ENCODE data around the gene AHCYL2.
"Not testable (repeated sequence)": the region's sequence is repeated elsewhere in the genome, so short reads cannot be mapped to it uniquely, and the experiment has no call there.

AHCYL2 gene

DNA sequence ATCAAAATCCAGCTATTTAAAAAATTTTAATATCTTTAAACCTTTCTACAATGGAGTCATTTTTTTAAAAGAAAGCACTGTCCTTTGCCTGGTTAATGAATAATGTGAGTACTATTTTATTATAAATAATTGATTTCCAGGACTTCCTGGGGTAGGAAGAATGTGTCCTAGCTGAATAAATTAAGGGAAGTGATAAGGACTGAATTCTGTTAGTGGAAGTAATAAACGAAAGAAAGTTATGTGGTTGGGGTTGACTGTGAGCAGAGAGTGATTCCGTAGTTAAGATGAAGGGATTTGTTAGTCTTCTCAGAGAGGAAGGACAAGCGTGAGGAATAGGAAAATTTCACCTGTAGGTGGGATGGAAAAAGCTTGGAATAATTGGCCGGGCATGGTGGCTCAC is 59.1 kb downstream of the AHCYL2 start:
- no peak for DNase-seq (ENCODE audit: low read depth in 2 of 2, low spot score in 1 of 2)

DNA sequence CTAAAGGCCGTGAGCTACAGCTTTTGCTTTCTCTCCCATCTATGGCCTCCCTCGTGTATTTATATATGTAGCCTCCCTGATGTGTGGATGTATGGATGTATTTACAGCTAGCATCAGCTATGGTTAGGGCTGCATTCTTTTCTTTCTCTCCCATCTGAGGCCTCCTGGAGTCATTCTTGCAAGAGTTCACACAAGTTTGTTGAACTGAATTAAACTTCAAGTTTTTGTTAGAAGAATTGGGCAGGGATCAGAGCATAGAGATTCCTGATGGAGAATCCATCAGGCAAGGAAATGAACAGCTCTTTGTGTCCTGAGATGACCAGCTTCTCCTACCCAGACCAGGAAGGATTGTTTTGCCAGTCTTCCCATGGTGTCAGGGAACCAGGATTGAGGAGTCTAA is 60.3 kb downstream of the AHCYL2 start:
- no peak for DNase-seq (ENCODE audit: low read depth in 2 of 2, low spot score in 1 of 2)

DNA sequence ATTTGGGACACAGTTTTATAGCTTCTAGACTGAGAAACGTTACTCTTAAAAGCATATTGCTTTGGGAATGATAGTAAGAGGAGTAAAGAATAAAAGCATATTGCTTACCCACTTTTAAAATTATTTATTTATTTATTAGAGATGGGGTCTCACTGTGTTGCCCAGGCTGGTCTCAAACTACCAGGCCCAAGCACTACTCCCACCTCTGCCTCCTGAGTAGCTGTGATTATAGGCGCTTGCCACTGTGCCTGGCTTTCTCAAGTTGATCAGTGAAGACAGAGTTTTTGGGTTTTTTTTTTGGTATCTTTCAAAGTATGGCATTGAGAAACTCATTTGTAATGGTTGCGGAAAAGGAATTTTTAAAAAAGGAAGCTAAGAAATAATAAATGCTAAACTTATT is 68.0 kb downstream of the AHCYL2 start:
- DNase-seq (ENCODE audit: low read depth in 2 of 2, low spot score in 1 of 2), result no peak

DNA sequence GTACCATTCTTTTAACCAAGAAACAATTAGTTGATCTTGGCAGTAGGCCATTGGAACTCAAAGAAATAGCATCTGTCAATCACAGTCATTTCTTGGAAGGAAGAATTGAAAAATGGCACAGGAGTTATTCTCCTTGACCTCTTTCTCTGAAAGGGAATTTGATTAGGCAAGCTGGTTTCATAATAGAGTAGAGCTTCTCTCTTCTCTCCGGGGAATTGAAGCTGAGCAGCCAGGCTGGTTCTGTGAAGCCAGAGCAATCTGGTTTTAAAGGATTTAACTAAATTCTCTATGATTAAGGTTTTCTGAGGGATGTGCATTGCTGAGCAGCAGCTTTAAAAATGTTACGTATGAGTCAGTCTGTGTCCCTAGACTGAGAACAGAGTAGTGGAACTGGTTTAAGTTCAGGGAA is 70.2 kb downstream of the AHCYL2 start:
- no peak for DNase-seq (ENCODE audit: low read depth in 2 of 2, low spot score in 1 of 2)

DNA sequence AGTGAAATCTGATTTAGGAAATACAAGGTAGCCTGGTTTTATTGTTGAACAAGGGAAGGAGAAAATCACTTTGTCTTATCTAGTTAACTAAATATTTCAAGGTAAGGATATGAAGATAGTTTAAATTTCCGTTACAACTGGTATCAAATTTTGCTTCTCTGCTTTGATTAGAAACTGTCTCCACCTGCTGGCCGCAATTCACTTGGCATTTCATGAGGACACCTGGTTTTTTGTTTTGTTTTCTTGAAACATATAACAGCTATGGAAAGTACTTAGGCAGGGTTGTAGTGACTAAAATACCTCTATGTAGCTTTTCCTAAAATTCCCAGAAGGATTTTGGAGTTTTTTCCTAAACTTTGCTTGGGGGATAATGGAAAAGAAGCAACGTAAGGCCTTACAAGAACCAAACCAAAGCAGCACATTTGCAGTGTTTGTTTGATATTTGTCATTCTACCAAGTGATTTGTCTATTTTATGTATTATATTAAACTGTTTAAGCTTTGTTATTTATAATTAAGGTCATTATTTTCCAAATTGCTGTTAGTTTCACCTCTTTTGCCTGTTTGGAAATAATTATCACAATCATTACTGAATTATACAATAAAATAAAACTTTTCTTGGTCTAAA is 73.6 kb downstream of the AHCYL2 start:
- peak in 1 of 2 donors; percentile 20 for DNase-seq (ENCODE audit: low read depth in 2 of 2, low spot score in 1 of 2)

DNA sequence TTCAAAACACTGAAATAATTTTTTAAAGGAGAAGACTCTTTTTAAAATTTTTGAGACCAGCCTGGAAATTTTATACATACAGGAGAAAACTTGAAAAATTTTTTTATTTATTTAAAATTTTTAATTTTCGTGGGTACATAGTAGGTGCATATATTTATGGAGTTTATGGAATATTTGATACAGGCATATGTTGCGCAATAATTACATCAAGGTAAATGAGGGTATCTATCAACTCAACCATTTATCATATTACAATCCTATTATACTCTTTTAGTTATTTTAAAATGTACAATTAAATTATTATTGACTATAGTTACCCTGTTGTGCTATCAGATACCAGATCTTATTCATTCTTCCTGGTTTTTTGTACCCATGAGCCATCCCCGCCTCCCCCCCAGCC is 75.1 kb downstream of the AHCYL2 start:
- DNase-seq (ENCODE audit: low read depth in 2 of 2, low spot score in 1 of 2), result no peak

DNA sequence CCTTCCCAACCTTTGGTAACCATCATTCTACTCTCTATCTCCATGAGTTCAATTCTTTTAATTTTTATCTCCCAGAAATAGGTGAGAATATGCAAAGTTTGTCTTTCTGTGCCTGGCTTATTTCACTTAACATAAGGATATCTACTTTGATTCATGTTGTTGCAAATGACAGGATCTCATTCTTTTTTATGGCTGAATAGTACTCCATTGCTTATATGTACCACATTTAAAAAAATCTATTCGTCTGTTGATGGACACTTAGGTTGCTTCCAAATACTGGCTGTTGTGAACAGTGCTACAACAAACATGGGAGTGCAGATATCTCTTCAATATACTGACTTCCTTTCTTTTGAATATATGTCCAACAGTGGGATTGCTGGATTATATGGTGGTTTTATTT is 75.5 kb downstream of the AHCYL2 start:
- not testable (repeated sequence) for DNase-seq (ENCODE audit: low read depth in 2 of 2, low spot score in 1 of 2)

DNA sequence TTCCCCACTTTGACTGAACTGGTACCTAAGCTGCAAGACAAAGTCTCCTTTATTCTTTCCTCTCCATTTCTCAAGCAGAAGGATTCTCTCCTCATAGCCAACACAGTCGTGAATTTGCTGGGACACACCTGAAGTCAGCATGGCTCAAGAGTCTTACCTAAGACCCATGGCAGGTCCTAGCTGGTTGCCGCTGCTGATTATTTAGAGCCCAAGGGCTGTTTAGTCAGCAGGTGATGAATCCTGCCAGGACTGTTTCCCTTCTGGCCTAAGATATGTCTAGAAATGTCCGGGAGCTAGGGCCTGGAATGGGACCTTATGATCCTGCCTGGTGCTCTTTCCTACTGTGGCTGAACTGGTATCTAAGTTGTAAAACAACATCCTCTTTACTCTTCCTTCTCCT is 82.8 kb downstream of the AHCYL2 start:
- no peak for DNase-seq (ENCODE audit: low read depth in 2 of 2, low spot score in 1 of 2)

DNA sequence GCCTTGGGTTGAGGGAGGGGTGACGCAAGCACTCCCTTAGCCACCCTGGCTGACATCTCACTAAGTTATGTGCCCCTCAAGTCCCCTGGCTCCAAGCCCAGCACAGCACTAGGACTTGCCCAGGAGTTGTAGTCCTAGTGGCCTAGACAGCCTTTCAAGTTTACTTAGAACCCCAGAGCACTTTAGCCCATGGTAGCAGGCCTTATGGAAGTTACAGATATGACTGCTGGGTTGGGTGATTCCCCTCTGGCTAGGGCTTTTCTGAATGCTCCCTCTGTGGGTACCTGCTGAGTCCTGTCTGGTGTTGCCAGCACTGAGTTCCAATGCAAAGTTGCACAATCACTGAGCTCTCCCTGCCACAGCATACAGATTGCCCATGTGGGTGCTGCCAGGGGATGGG is 83.2 kb downstream of the AHCYL2 start:
- DNase-seq (ENCODE audit: low read depth in 2 of 2, low spot score in 1 of 2), result no peak

DNA sequence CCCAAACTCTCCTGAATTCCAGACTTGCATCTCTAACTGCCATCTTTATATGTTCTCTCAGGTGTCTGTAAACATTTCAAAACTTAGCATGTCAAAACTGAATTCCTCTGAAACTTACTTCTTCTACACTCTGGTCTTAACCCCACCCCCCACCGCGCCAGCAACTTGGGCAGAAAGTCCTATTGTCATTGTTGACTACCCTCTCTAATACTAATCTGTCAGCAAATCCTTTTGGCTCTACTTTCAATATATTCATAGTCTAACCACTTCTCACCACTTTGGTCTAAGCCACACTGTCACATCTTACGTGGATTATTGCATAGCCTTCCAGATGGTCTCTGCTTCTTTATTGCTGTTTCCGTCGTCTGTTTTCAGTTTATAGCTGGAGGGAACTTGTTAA is 86.6 kb downstream of the AHCYL2 start:
- no peak for DNase-seq (ENCODE audit: low read depth in 2 of 2, low spot score in 1 of 2)

DNA sequence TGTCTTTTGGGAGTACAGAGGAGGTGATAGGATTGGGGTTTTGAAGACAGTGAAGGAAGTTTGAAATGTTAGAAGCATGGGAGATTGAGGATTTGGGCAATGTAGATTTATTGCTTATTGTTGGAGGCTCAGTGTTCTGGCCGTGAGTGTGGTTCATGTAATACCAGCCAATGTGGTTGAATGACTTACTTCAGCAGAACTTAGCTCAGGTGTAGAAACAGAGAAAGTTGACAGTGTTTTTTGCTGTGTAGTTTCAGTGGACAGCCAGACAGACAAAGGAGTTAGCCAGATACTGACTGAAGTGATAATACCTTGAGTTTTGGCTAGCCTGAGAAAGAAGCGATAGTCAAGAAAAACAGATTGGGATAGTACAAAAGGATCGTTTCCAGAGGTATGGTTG is 88.5 kb downstream of the AHCYL2 start:
- no peak for DNase-seq (ENCODE audit: low read depth in 2 of 2, low spot score in 1 of 2)

DNA sequence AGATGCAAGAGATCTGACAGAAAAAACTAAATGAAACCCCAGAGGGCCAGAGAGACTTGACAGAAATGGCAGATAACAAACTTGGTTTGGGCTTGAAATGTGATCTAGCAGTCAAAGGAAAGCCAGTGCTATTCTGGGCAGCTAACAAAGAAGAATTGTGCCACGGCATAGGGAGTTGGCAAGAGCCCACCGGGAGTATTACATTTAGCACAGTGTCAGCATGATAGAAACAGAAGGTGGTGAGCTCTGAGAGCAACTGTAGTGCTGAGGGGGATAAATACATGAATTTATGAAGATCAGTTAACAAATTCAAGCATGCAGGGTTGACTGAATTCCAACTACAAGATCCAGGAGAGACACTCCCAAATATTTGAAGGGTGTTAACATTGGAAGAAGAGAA is 91.1 kb downstream of the AHCYL2 start:
- DNase-seq (ENCODE audit: low read depth in 2 of 2, low spot score in 1 of 2), result no peak

DNA sequence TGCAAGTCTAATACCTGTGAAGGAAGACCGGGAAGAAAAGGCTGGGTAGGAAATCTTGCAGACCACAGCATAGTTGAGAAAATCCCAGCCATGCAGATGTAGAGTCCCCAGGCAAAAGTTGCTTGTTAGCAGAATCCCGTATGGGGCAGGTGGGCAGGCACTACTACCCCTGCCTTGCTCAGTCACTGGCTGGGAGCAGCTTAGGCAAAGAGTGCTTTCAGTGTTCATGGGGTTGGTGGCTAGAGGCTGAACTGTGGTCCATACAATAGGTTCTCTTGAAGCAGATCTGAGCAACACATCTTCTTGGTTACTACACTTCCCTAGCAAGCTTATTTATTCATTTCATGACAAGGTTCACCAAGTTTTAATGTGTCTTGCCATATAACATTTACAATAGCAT is 92.6 kb downstream of the AHCYL2 start:
- DNase-seq (ENCODE audit: low read depth in 2 of 2, low spot score in 1 of 2), result no peak

DNA sequence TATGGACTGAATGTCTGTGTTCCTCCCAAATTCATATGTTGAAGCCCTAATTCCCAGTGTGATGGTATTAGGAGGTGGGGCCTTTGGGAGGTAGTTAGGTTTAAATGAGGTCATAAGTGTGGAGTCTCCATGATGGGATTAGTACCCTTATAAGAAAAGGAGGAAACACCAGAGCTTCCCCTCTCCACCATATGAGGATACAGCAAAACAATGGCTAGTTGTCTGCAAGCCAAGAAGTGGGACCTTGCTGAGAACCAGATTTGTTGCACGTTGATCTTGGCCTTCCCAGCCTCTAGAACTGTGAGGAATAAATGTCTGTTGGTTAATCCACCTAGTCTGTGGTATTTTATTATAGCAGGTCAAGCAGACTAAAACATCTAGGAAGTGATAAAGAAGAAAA is 102.2 kb downstream of the AHCYL2 start:
- DNase-seq (ENCODE audit: low read depth in 2 of 2, low spot score in 1 of 2), result no peak

DNA sequence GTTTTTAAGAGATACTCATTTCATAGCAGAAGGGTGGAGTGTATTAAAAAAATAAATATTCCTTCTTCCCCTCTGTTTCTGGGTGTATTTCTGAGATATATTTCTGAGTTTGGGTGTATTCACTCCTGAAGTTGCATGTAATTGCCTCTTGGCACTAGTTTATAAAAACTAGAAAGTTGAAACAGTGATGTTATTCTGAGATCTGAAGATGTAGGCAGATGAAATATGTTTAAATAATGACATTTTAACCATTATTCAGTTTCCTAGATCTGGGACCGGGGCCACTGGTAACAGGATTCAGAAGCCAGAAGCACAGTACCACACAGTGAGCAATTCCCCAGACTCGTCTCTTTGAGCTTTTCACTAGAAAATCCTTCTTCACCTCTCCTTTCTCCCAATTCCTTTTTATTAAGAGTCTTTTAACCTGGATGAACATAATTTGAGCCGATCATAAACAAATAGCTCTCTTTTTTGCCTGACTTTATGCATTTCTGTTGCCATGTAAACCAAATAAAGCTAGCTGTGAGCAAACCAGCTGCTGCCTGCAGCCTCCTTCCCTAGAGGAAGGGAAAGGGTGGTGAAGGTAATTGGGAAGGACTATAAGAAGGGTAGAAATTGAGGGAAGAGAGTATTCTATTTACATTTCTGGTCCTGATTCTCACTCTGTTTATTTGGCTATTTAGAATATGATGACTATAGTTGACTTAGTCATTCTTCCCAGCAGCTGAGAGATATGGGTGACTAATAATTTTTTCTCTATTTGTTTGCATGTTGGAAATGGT is 107.6 kb downstream of the AHCYL2 start:
- no peak for DNase-seq (ENCODE audit: low read depth in 2 of 2, low spot score in 1 of 2)

DNA sequence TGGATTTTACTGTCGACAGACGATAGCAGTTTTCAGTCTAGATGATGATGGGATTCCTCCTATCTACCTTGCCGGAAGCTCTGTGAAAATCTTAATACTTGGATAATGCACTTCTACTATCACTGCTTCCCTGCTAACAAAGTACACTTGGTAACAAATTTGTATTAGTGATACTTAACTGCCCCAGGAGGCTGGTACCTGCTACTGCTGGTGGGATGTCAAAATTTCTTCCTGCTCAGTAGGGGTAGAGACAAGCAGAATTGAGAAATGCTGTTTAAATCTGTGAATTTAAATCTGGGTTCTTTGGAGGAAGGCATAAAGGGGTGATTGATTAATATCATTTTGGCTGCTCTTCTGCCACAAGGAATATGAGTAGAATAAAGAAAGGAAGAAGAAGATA is 109.6 kb downstream of the AHCYL2 start:
- no peak for DNase-seq (ENCODE audit: low read depth in 2 of 2, low spot score in 1 of 2)

DNA sequence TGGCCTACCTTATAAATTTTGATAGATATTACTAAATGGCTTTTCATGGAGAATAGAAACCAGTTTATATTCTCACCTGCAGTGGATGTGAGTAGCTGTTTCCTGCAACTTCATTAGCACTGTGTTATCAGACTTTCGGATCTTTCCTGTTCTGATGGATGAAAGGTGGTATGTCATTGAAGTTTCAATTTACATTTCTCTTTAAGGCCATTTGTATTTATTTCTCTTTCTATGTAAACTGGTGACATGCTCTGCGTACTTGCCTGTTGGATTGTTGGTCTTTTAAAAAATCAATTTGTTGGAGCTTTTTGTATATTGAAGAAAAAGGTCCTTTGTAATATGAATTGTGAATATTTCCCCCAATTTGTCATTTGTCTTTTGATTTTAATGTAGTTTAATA is 113.6 kb downstream of the AHCYL2 start:
- DNase-seq (ENCODE audit: low read depth in 2 of 2, low spot score in 1 of 2), result no peak

DNA sequence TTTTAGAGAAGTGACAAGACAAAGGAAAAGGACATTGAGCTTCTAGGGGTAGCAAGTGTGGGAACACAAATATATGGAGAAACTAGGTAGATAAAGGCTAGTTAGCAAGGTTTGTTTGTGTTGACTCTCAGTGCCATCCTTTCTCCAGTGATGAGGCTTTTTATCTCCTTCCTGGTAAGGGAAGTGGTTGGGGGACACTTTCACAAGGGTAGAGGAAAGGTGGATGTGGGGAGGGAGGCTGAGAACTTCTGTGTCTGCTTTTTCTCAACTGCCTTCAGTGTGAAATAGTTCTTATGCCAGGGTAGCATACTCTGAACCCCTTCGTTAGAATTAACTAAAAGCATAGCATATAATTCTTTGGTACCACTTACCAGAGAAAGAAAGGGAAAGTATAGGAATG is 116.4 kb downstream of the AHCYL2 start:
- no peak for DNase-seq (ENCODE audit: low read depth in 2 of 2, low spot score in 1 of 2)

DNA sequence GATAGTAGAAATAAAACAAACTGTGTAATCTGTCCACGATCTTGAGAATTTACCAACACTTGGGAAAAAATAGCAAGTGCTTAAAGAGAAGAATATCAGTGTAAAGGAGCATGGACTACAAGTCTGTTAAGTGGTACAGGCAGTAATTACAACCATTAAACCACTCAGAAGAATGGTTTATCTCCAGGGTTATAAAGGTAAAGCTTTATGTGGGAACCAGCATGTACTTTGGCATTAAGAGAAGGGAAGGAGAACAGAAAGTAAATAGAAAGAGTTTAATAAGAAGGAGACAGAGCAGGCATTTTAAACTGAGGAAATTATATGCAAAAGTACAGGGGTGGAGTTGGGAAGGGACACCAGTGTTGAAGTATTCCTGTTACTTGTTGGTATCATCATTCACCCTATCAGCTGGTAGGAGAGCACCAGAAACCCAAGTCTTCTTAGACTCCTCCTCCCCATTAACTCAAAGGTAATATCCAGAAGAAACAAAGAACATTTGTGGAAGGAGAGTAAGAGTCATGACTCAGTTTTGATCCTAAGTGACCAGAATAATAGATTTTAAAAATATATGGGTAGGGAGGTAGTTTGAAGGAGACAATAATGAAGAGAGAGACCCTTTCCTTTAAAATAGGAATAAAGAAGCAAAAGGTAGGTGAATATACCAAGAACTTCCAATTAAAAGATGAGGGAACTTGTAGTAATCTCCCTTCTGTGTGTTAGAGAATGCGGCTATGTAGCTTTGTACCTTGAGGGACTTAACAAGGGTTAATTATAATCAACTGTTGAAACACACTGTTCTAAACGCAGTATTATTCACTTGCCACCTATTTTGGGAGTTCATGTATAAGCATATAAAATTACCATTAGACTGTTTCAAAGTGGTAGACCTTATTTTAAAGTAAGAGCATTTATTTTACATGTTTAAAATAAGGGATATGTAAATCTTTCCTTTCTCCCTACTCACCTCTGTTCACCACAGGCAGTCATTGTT is 117.3 kb downstream of the AHCYL2 start:
- DNase-seq (ENCODE audit: low read depth in 2 of 2, low spot score in 1 of 2), result no peak

DNA sequence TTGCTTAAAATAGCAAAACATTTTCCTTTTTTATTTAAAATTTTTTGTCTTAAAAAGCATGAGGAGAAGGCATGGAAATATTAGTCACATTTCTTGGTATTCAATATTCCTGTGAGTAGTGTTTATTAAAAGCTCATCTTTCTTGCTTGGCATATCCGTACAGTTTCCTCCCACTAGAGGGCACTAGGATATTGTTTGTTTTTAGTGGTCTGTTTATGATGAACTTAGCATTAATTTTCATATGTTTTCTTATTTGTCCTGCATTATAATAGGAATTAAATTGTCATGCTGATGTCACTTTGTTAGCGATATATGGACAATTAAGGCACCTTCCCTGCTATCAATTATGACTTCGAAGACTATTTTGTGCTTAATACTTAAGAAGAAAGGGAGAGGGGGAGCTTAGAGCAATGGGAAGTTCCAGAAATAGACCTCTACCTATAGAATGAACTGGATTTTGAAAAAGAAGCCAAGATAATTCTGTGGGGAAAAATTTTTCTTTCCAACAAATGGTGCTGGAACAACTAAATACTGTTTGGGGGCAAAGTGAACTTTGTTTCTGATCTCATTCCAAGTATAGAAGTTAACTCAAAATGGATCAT is 118.4 kb downstream of the AHCYL2 start:
- DNase-seq (ENCODE audit: low read depth in 2 of 2, low spot score in 1 of 2), result no peak

DNA sequence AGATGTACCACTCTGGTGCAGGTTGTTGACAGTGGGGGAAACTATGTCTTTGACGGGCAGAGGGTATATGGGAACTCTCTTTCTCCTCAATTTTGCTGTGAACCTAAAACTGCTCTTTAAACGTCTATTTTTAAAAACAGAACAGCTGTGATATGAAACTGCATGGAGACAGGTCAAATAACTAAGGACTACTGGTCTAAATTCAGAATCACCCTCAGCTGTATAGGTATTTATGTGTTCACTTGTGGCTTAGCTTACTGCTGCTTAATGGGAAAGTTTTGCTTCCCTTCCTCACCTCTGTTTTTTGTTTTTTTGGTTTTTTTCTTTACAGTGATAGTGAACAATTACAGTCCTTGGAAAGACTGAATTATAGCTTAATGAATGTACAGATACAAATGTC is 122.5 kb downstream of the AHCYL2 start:
- no peak for DNase-seq (ENCODE audit: low read depth in 2 of 2, low spot score in 1 of 2)

Data from stimulated activated CD8-positive, alpha-beta memory T cell treated with anti-CD3 and anti-CD28 coated beads, Interleukin-4, amount 100 ng/mL, for 4 hours (primary cell).